ENCODE measurements around the gene DHRS11.

Gene DHRS11

DNA sequence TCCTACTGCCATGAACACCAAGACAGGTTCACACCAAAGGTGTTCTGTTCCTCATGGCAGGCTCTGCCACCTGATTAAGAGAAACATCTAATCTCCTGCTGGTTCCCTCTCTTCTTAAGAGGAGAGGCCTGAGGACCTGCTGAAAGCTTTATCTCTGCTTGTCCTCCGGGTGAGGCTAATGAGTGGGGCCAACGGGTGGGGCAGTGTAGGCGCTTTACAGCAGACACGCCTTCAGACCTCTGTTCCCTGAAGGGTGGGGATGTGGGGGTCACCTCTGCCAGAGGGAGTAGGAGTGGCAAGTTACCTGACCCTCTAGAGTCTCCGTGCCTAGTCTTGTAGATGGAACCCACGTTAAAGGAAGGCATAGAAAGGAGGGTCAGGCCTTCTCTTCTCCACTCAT is 5.5 kb downstream of the DHRS11 start:
- Mint-ChIP-seq H3K9me3 (no peaks in the 10 kb centered on the region), H3K4me3 (no peak overlapping the region), H3K27me3 (ENCODE audit: low read depth, poor library complexity) (peaks cover 3% of the 10 kb centered on the region), H3K27ac (no peak overlapping the region), H3K36me3 (ENCODE audit: low read depth) (peaks cover 4% of the 10 kb centered on the region), H3K4me1 (peaks cover 45% of the 10 kb centered on the region)
- TF ChIP-seq, protein P1, sequence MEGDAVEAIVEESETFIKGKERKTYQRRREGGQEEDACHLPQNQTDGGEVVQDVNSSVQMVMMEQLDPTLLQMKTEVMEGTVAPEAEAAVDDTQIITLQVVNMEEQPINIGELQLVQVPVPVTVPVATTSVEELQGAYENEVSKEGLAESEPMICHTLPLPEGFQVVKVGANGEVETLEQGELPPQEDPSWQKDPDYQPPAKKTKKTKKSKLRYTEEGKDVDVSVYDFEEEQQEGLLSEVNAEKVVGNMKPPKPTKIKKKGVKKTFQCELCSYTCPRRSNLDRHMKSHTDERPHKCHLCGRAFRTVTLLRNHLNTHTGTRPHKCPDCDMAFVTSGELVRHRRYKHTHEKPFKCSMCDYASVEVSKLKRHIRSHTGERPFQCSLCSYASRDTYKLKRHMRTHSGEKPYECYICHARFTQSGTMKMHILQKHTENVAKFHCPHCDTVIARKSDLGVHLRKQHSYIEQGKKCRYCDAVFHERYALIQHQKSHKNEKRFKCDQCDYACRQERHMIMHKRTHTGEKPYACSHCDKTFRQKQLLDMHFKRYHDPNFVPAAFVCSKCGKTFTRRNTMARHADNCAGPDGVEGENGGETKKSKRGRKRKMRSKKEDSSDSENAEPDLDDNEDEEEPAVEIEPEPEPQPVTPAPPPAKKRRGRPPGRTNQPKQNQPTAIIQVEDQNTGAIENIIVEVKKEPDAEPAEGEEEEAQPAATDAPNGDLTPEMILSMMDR (IDR thresholded peaks at IDR 0.05), result no peak
- no peak for DNase-seq

DNA sequence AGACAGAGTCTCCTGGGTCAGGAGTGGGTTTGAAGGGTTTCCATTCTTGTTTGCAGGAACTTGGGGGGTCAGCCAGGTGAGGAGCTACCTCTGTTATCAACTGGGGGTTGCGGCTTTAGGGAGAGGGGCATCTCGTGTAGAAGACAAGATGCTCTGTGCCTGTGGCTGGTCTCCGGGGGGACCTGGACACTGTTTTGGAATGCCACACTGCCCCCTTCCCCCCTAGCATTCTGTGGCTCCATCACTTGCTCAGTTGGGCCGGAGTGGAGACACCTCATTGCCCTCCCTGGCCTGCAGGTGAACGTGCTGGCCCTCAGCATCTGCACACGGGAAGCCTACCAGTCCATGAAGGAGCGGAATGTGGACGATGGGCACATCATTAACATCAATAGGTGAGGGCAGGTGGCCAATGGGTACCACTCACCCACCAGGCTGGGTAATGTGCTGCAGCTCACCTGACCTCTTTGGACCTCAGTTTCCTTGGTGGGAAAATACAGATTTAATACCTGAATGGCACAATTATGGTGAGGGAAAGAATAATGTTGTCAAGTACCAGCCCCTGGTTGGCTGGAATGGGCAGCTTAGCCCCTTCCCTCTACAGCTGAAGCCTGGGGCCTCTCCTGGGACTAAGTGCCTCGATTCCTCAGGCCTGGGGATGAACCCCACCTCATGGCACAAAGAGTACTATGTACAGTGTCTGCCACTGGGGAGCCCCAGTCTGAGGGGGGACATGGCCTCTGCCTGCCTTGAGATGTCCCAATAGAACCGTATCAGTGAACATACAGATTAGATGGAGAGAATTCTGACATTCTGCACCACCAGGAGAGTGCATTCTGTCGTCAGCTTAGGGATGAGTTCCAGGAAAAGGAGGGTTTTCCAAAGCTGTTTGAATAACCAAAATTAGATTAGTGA is 6.4 kb downstream of the DHRS11 start:
- Mint-ChIP-seq H3K4me1 (peaks cover 46% of the 10 kb centered on the region), H3K27me3 (ENCODE audit: low read depth, poor library complexity) (peaks cover 3% of the 10 kb centered on the region), H3K36me3 (ENCODE audit: low read depth) (peaks cover 4% of the 10 kb centered on the region), H3K9me3 (no peaks in the 10 kb centered on the region), H3K27ac (no peak overlapping the region), H3K4me3 (no peak overlapping the region)
- TF ChIP-seq, protein P1 (IDR thresholded peaks at IDR 0.05), result no peak
- no peak for DNase-seq

DNA sequence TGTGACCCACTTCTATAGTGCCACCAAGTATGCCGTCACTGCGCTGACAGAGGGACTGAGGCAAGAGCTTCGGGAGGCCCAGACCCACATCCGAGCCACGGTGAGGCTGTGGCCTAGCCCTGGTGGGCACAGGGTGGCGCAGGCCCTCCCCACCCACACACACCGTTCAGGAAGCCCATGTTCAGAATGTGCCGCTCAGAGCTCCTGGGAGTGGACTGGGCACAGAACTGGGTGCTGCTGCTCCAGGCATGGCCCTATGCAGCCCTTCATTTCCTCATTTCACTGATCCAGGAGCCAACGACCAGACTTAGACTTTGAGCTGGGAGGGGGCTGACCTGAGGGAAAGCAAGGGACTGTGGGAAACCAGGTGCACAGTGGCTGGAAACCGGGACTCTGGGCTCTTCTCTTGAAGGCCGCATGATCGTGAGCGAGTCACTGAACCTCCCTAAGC is 7.3 kb downstream of the DHRS11 start:
- TF ChIP-seq, protein P1 (IDR thresholded peaks at IDR 0.05), result no peak
- peaks cover 3% of the 10 kb centered on the region for H3K27me3 Mint-ChIP-seq (ENCODE audit: low read depth, poor library complexity)
- H3K9me3 Mint-ChIP-seq, result no peaks in the 10 kb centered on the region
- peaks cover 4% of the 10 kb centered on the region for H3K36me3 Mint-ChIP-seq (ENCODE audit: low read depth)
- no peak overlapping the region for H3K27ac Mint-ChIP-seq
- no peak for DNase-seq
- peaks cover 44% of the 10 kb centered on the region for H3K4me1 Mint-ChIP-seq
- no peak overlapping the region for H3K4me3 Mint-ChIP-seq

DNA sequence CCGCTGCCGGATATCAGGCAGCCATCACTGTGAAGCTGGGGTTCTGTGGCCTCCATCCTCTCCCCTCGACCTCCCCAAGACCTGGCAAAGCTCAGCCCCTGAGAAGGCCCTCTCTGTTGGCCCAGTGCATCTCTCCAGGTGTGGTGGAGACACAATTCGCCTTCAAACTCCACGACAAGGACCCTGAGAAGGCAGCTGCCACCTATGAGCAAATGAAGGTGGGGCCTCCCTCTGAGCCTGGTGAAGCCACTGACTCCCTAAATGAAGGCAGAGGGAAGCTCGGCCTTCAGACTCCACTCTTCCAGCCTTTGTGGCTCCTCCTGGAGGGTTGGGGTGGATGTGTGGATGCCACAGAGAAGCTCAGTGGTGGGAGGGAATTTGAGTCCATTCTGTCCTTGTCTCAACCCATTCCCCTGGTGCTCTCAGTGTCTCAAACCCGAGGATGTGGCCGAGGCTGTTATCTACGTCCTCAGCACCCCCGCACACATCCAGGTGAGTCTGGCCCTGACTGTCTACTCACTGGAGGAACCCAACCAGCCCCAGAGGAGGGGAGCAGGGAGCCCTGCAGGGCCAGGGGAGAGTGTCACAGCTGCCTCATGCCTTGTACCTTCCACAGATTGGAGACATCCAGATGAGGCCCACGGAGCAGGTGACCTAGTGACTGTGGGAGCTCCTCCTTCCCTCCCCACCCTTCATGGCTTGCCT is 8.0 kb downstream of the DHRS11 start:
- Mint-ChIP-seq H3K27ac (no peak overlapping the region), H3K4me3 (no peak overlapping the region), H3K9me3 (no peaks in the 10 kb centered on the region), H3K4me1 (peaks cover 44% of the 10 kb centered on the region), H3K36me3 (ENCODE audit: low read depth) (peaks cover 4% of the 10 kb centered on the region), H3K27me3 (ENCODE audit: low read depth, poor library complexity) (peaks cover 3% of the 10 kb centered on the region)
- TF ChIP-seq, protein P1 (IDR thresholded peaks at IDR 0.05), result no peak
- DNase-seq, result no peak

DNA sequence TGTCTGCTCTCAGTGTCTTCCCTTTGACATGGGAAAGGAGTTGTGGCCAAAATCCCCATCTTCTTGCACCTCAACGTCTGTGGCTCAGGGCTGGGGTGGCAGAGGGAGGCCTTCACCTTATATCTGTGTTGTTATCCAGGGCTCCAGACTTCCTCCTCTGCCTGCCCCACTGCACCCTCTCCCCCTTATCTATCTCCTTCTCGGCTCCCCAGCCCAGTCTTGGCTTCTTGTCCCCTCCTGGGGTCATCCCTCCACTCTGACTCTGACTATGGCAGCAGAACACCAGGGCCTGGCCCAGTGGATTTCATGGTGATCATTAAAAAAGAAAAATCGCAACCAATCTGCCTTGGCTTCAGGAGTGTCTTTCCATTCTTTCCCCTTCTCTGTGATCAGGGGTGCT is 8.8 kb downstream of the DHRS11 start:
- TF ChIP-seq, protein P1 (IDR thresholded peaks at IDR 0.05), result no peak
- Mint-ChIP-seq H3K4me3 (peak overlapping the region; percentile 88), H3K9me3 (no peaks in the 10 kb centered on the region), H3K27me3 (ENCODE audit: low read depth, poor library complexity) (peaks cover 3% of the 10 kb centered on the region), H3K27ac (peak overlapping the region; percentile 89), H3K36me3 (ENCODE audit: low read depth) (peaks cover 2% of the 10 kb centered on the region), H3K4me1 (peaks cover 43% of the 10 kb centered on the region)
- DNase-seq, result no peak
